Left cardiac atrium (tissue), 4 donors: ENCODE results near the gene RHBDD2. TPM values are rescaled to one million over a fixed set of nuclear protein-coding genes. Genes with fewer than 3 reads are reported as not detected.
"Not testable (repeated sequence)": the region's sequence is repeated elsewhere in the genome, so short reads cannot be mapped to it uniquely, and the experiment has no call there.

Experiments used
- ATAC-seq, 2 donors: fragments of 200-7000 bp; cut with Tn5 transposase; one replicate each; pipeline ENCODE4 v1.9.1; 2020; ENCODE audit warnings: mild to moderate bottlenecking in 2 of 2, moderate library complexity in 2 of 2
- DNase-seq: peaks from one replicate; pipeline ENCODE4 v3.0.0-alpha.2; 2020
- intact Hi-C, 2 donors: fragments of 100-400 bp; cut with DNase I; formaldehyde crosslinking; loops; one replicate each; pipeline versions ENCODE4 v1.14.1 to v1.15.1; 2022 to 2023
- long read RNA-seq: library from polyadenylated mRNA; unstranded; transcript quantifications from one replicate; pipeline ENCODE4 v2.0.0, GENCODE V29; 2021
- total RNA-seq, 2 donors: library from RNA; stranded (reverse); fragmentation: NEBNext Ultra II Directional; extraction: Animal tissue kit (Norgen Biotek cat#: 25700); gene quantifications; one replicate each; pipeline ENCODE4 v1.2.1, GENCODE V29; 2021
- donor health status: DM: no; HTN: yes; CAD: no.
- donor health status: DM: no; HTN: yes; CAD: no; lungs with severe emphysema.
- donor health status: DM: yes; HTN: yes; CAD: no.
- donor health status: Dilated cardiomyopathy.

Gene RHBDD2
- total RNA-seq = 10 to 100 TPM; 26.5 to 41.8 TPM
- long read RNA-seq, transcript RHBDD2-201 (4 exons, 1,802 nt) = major isoform, 38 of 43 reads
- long read RNA-seq, partial matches to known transcripts = 1 of 43 reads
- long read RNA-seq, other reads (novel, unspliced or antisense) = 2 of 43 reads

GRCh38 chr7:75878769-75879611 lies at the start of gene RHBDD2:
RHBDD2 (plus strand) TSS chr7:75879034; CDS start chr7:75879083, 49 bp downstream.
- intact Hi-C loops = no loop called here
- peak; percentile 99 for ATAC-seq
- peak; percentile 97 for DNase-seq

GRCh38 chr7:75829656-75830055 lies 49.2 kb upstream of the RHBDD2 start:
- DNase-seq, intact Hi-C loops, ATAC-seq: not testable (repeated sequence)

GRCh38 chr7:75830978-75831377 lies 47.9 kb upstream of the RHBDD2 start:
- DNase-seq (no peak), ATAC-seq (no peak)
- intact Hi-C loops = no loop called here

GRCh38 chr7:75833662-75834061 lies 45.2 kb upstream of the RHBDD2 start:
- intact Hi-C loops, ATAC-seq, DNase-seq: not testable (repeated sequence)

- intact Hi-C loops = no loop called here
- no peak for ATAC-seq
These were observed 43.0 kb upstream of the RHBDD2 start for GRCh38 chr7:75835688-75836285.

GRCh38 chr7:75836798-75837197 lies 42.0 kb upstream of the RHBDD2 start:
- ATAC-seq (no peak), DNase-seq (no peak)
- intact Hi-C loops = no loop called here

More at GRCh38 chr7:75835688-75836285, 43.0 kb upstream of the RHBDD2 start:
- no peak for DNase-seq

DNA sequence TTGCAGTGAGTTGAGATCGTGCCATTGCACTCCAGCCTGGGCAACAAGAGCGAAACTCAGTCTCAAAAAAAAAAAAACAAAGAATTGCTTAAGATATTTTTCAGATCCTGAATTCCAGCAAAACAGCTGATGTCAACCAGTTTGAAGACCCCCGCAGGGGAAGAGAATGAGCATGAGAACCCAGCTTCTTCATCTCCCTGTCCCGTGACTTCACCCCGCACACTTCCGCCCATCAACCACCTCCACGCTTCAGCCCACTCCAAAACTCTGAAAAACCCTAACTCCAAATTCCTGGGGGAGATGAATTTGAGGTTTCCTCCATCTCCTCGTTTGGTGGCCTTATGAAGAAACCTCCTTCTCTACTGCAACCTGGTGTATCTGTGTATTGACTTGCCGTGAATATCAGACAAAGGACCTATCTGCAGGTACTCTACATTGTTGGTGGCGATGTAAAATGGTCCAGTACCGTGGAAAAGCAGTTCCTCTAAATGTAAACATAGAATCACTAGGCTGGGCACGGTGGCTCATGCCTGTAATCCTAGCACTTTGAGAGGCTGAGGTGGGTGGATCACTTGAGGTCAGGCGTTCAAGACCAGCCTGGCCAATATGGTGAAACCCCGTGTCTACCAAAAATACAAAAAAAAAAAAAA lies 40.4 kb upstream of the RHBDD2 start:
- intact Hi-C loops, DNase-seq, ATAC-seq: not testable (repeated sequence)

DNA sequence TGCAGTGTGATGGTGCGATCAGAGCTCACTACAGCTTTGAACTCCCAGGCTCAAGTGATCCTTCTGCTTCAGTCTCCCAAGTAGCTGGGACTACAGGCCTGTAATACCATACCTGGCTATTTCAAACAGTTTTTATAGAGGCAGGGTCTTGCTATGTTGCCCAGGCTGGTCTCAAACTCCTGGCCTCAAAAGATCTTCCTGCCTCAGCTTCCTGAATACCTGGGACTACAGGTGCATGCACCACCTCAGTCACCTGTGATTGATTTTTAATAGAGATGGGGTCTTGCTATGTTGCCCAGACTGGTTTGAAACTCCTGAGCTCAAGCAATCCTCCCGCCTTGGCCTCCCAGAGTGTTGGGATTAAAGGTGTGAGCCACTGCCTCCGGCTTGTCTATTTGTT lies 38.8 kb upstream of the RHBDD2 start:
- ATAC-seq (no peak), DNase-seq (no peak)
- intact Hi-C loops = no loop called here

DNA sequence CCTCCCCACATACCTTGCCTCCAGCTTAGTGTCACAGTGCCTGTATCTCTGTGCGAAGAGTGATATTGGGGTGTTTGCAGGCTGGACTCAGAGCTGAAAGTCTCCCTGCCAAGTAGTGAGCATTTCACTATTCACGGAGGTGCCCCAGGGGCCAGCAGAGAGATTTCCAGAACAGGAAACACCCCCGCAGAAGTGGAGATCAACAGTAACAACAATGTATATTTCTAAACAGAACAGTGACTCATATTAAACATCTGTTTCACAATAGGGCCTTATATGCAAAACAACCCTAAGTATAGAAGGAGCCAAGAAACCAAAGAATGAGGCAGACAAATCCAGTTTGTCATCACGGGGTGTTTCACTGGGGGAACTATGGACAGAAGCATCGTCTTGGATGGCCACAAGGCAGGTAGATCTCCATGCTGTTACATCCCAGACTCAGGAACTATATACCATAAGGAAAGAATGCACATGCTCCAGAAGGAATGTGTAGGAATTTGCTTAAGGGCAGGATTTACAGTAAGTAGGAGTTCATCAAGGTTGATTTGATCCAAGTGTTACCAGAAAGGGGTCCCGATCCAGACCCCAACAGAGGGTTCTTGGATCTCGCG lies 35.9 kb upstream of the RHBDD2 start:
- DNase-seq (no peak), ATAC-seq (peak; percentile 62 to 88)
- intact Hi-C loops = no loop called here

GRCh38 chr7:75843613-75844116 lies 35.2 kb upstream of the RHBDD2 start:
- intact Hi-C loops = no loop called here
- no peak for ATAC-seq
- no peak for DNase-seq

GRCh38 chr7:75844158-75844557 lies 34.7 kb upstream of the RHBDD2 start:
- ATAC-seq (no peak), DNase-seq (no peak)
- intact Hi-C loops = no loop called here

DNA sequence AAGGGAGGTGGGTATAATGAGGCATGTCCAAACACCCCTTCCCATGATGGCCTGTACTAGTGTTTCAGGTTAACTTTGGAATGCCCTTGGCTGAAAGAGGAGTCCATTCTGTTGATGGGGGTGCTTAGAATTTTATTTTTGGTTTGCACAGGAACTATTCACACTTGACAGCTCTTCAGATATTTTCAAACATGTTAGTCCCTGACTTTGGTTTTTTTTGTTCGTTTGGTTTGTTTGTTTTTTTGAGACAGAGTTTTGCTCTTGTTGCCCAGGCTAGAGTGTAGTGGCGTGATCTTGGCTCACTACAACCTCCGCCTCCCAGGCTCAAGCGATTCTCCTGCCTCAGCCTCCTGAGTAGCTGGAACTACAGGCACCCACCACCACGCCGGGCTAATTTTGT lies 33.7 kb upstream of the RHBDD2 start:
- DNase-seq, intact Hi-C loops, ATAC-seq: not testable (repeated sequence)

- intact Hi-C loops = no loop called here
- DNase-seq (no peak), ATAC-seq (no peak)
These were observed 31.1 kb upstream of the RHBDD2 start for GRCh38 chr7:75847707-75848106.

- intact Hi-C loops = no loop called here
- DNase-seq (no peak), ATAC-seq (no peak)
These were observed 29.3 kb upstream of the RHBDD2 start for GRCh38 chr7:75849573-75849972.

- intact Hi-C loops = no loop called here
- DNase-seq = no peak
- ATAC-seq = peak in 1 of 2 donors; percentile 16
These were observed 28.6 kb upstream of the RHBDD2 start for GRCh38 chr7:75850235-75850634.

- DNase-seq (no peak), ATAC-seq (peak; percentile 30 to 38)
- intact Hi-C loops = no loop called here
These were observed 24.6 kb upstream of the RHBDD2 start for GRCh38 chr7:75854233-75854632.

DNA sequence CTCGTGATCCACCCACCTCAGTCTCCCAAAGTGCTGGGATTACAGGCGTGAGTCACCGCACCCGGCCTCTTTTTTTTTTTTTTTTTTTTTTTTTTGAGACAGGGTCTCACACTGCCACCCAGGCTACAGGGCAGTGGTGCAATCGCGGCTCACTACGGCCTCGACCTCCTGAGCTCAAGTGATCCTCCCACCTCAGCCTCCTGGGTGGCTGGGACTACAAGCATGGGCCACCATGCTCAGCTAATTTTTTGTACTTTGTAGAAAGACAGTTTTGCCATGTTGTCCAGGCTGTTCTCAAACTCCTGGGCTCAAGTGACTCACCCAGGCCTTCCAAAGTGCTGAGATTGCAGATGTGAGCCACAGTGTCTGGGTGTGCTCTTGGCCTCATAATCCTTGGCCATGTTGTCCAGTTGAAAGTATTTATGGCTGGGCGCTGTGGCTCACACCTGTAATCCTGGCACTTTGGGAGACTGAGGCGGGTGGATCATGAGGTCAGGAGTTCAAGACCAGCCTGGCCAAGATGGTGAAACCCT lies 24.0 kb upstream of the RHBDD2 start:
- DNase-seq, ATAC-seq, intact Hi-C loops: not testable (repeated sequence)

GRCh38 chr7:75856536-75856935 lies 22.3 kb upstream of the RHBDD2 start:
- intact Hi-C loops = no loop called here
- DNase-seq (no peak), ATAC-seq (peak in 1 of 2 donors; percentile 50)

DNA sequence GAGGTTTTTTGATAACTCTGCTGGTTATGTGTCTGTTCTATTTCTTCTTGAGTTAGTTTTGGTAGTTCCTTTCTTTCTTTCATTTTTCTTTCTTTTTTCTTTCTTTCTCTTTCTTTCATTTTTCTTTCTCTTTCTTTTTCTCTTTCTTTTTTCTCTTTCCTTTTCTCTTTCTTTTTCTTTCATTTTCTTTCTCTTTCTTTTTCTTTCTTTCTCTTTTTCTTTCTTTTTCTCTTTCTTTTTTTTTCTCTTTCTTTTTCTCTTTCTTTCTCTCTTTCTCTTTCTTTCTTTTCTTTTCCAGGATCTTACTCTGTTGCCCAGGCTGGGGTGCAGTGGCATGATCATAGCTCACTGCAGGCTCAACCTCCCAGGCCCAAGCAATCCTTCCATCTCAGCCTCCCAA lies 20.4 kb upstream of the RHBDD2 start:
- intact Hi-C loops = no loop called here

More for the DNA sequence above, 20.4 kb upstream of the RHBDD2 start:
- no peak for ATAC-seq
- no peak for DNase-seq
